ENCODE measurements around the gene SLC4A11.

Gene SLC4A11

GRCh38 chr20:3258429-3258828, 19.4 kb upstream of the SLC4A11 start:
- Mint-ChIP-seq H3K36me3 (ENCODE audit: low read depth) (peaks cover 100% of the 10 kb centered on the region), H3K9me3 (no peaks in the 10 kb centered on the region), H3K4me3 (no peak overlapping the region), H3K27me3 (no peaks in the 10 kb centered on the region), H3K27ac (no peak overlapping the region), H3K4me1 (ENCODE audit: low read depth) (no peaks in the 10 kb centered on the region)
- intact Hi-C loops (cut with micrococcal nuclease), result no loop called here

DNA sequence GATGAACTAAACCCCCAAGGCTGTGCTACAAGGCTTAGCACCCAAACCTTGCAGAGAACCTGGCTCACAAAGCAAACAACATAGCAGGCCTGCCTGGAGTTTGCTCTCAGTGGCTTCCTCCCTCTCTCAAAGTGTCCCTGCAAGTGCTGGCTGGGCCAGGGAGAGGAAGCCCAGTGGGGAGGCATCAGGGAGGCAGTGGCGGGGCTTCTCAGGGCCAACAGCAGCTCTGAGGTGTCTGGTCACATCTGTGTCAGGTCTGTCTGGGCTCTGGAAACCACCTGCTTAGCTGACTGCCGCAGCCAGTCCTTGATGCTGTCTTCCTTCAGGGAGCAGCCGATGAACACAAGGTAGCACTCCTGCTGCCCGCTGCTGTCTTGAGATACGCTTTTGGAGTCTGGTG, 16.7 kb upstream of the SLC4A11 start:
- intact Hi-C loops (cut with micrococcal nuclease), result no loop called here
- Mint-ChIP-seq H3K36me3 (ENCODE audit: low read depth) (peaks cover 100% of the 10 kb centered on the region), H3K4me3 (no peak overlapping the region), H3K4me1 (ENCODE audit: low read depth) (no peaks in the 10 kb centered on the region), H3K27me3 (peaks cover 17% of the 10 kb centered on the region), H3K27ac (no peak overlapping the region), H3K9me3 (no peaks in the 10 kb centered on the region)

DNA sequence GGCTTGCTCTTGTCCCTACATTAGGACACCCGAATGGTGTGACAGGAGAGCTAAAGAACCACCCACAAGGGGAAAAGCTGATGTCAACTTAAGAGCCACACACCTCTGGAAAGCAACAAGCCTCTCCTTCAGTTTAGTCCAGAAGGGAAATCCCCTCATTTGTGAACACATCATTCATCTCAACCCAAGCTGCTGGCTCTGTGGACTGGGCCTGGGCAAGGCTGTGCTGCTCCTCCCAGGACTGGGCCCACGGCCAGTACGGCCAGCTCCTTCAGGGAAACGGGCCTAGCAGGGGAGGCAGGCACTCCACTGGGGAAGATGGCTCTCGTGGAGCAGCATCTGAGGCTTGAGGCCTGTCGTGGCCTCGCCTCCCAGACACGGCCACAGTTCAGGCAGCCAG, 12.8 kb upstream of the SLC4A11 start:
- H3K4me3 Mint-ChIP-seq, result no peak overlapping the region
- no peak overlapping the region for H3K27ac Mint-ChIP-seq
- no peaks in the 10 kb centered on the region for H3K9me3 Mint-ChIP-seq
- H3K36me3 Mint-ChIP-seq (ENCODE audit: low read depth), result peaks cover 71% of the 10 kb centered on the region
- intact Hi-C loops (cut with micrococcal nuclease), result no loop called here
- H3K27me3 Mint-ChIP-seq, result peaks cover 50% of the 10 kb centered on the region
- peaks cover 21% of the 10 kb centered on the region for H3K4me1 Mint-ChIP-seq (ENCODE audit: low read depth)

DNA sequence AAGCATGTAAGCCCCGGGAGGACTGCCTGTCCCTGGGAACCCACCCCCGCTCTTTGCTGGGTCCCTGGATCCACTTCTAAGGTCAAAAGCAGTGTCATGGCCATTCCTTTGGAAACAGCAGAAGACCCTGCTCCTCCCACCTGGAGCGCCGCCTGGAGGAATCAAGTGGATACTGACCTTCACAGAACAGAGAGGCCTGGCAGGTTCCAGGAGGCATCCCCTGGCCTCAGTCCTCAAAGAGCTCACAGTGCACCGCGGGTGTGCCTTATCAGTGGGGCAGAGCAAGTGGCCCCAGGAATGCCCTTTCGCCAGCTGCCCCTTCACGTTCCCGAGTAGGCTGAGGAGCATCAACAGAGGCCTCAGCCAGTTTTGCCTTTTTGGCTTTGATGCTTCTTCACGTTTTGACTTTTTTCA, 11.1 kb upstream of the SLC4A11 start:
- no peak overlapping the region for H3K27ac Mint-ChIP-seq
- peaks cover 54% of the 10 kb centered on the region for H3K36me3 Mint-ChIP-seq (ENCODE audit: low read depth)
- intact Hi-C loops (cut with micrococcal nuclease), result no loop called here
- no peaks in the 10 kb centered on the region for H3K9me3 Mint-ChIP-seq
- H3K4me1 Mint-ChIP-seq (ENCODE audit: low read depth), result peaks cover 21% of the 10 kb centered on the region
- no peak overlapping the region for H3K4me3 Mint-ChIP-seq
- peaks cover 60% of the 10 kb centered on the region for H3K27me3 Mint-ChIP-seq

DNA sequence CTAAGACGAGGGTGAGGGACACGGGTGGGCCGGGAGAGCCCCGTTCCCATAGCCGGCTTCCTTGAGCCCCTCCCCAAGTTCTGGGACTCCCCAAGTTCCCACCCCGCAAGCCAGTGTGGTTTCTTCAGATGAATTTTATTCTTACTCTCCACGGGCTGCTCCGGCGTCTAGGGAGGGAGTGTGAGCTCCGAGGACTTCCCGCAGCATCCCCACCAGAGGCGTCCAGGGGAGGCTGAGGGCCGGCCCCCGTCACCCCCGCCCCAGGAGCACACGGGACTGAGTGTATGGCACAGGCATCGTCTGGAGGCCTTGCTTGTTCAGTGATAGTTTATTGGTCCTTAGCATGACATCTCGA, 10.0 kb upstream of the SLC4A11 start:
- peaks cover 70% of the 10 kb centered on the region for H3K27me3 Mint-ChIP-seq
- H3K4me3 Mint-ChIP-seq, result no peak overlapping the region
- H3K9me3 Mint-ChIP-seq, result no peaks in the 10 kb centered on the region
- H3K27ac Mint-ChIP-seq, result no peak overlapping the region
- H3K36me3 Mint-ChIP-seq (ENCODE audit: low read depth), result peaks cover 43% of the 10 kb centered on the region
- intact Hi-C loops (cut with micrococcal nuclease), result no loop called here
- peaks cover 21% of the 10 kb centered on the region for H3K4me1 Mint-ChIP-seq (ENCODE audit: low read depth)

GRCh38 chr20:3248167-3248992, 9.4 kb upstream of the SLC4A11 start:
- Mint-ChIP-seq H3K36me3 (ENCODE audit: low read depth) (peaks cover 37% of the 10 kb centered on the region), H3K9me3 (no peaks in the 10 kb centered on the region), H3K4me1 (ENCODE audit: low read depth) (peaks cover 21% of the 10 kb centered on the region), H3K27me3 (peaks cover 76% of the 10 kb centered on the region), H3K27ac (no peak overlapping the region), H3K4me3 (no peak overlapping the region)
- intact Hi-C loops (cut with micrococcal nuclease), result no loop called here

- Mint-ChIP-seq H3K4me3 (no peak overlapping the region), H3K27ac (no peak overlapping the region), H3K36me3 (ENCODE audit: low read depth) (peaks cover 29% of the 10 kb centered on the region), H3K9me3 (no peaks in the 10 kb centered on the region), H3K27me3 (peaks cover 82% of the 10 kb centered on the region), H3K4me1 (ENCODE audit: low read depth) (peaks cover 21% of the 10 kb centered on the region)
- intact Hi-C loops (cut with micrococcal nuclease), result no loop called here
Observed at GRCh38 chr20:3247638-3248037, 8.6 kb upstream of the SLC4A11 start.

- H3K27me3 Mint-ChIP-seq, result peaks cover 82% of the 10 kb centered on the region
- H3K4me3 Mint-ChIP-seq, result no peak overlapping the region
- H3K27ac Mint-ChIP-seq, result no peak overlapping the region
- H3K36me3 Mint-ChIP-seq (ENCODE audit: low read depth), result peaks cover 20% of the 10 kb centered on the region
- peaks cover 21% of the 10 kb centered on the region for H3K4me1 Mint-ChIP-seq (ENCODE audit: low read depth)
- intact Hi-C loops (cut with micrococcal nuclease), result no loop called here
- H3K9me3 Mint-ChIP-seq, result no peaks in the 10 kb centered on the region
Observed at GRCh38 chr20:3246682-3247081, 7.7 kb upstream of the SLC4A11 start.

- Mint-ChIP-seq H3K27me3 (peaks cover 84% of the 10 kb centered on the region), H3K9me3 (no peaks in the 10 kb centered on the region)
Observed at GRCh38 chr20:3245711-3246110, 6.7 kb upstream of the SLC4A11 start.

DNA sequence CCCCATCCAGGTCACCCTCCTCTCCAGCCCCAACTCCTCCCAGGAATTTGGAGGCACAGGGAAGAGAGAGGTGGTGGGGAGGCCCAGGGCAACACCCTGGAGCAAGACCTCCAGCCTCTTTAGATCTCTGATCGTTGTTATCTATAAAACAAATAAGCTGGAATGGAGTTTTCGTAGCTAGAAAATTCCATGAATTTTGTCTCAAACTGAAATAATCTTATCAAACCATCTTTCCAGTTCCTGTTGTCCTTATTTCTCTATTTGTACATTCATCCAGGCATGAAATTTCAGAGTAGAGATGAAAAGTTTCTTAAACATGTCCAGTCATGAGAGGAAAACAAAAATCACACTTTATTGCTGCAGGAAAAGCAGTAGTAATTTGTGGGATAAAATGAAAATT, 6.2 kb upstream of the SLC4A11 start:
- intact Hi-C loops (cut with micrococcal nuclease), result no loop called here
- Mint-ChIP-seq H3K4me1 (ENCODE audit: low read depth) (peaks cover 27% of the 10 kb centered on the region), H3K4me3 (no peak overlapping the region), H3K27me3 (peaks cover 84% of the 10 kb centered on the region), H3K27ac (no peak overlapping the region), H3K36me3 (ENCODE audit: low read depth) (peaks cover 5% of the 10 kb centered on the region), H3K9me3 (no peaks in the 10 kb centered on the region)

More at GRCh38 chr20:3245711-3246110, 6.7 kb upstream of the SLC4A11 start:
- Mint-ChIP-seq H3K27ac (no peak overlapping the region), H3K4me1 (ENCODE audit: low read depth) (peaks cover 27% of the 10 kb centered on the region), H3K36me3 (ENCODE audit: low read depth) (peaks cover 10% of the 10 kb centered on the region), H3K4me3 (no peak overlapping the region)
- intact Hi-C loops (cut with micrococcal nuclease), result no loop called here

GRCh38 chr20:3244613-3245012, 5.6 kb upstream of the SLC4A11 start:
- Mint-ChIP-seq H3K27ac (no peak overlapping the region), H3K4me3 (no peak overlapping the region), H3K4me1 (ENCODE audit: low read depth) (peaks cover 27% of the 10 kb centered on the region), H3K27me3 (peaks cover 84% of the 10 kb centered on the region), H3K36me3 (ENCODE audit: low read depth) (peaks cover 4% of the 10 kb centered on the region), H3K9me3 (no peaks in the 10 kb centered on the region)
- intact Hi-C loops (cut with micrococcal nuclease), result no loop called here

DNA sequence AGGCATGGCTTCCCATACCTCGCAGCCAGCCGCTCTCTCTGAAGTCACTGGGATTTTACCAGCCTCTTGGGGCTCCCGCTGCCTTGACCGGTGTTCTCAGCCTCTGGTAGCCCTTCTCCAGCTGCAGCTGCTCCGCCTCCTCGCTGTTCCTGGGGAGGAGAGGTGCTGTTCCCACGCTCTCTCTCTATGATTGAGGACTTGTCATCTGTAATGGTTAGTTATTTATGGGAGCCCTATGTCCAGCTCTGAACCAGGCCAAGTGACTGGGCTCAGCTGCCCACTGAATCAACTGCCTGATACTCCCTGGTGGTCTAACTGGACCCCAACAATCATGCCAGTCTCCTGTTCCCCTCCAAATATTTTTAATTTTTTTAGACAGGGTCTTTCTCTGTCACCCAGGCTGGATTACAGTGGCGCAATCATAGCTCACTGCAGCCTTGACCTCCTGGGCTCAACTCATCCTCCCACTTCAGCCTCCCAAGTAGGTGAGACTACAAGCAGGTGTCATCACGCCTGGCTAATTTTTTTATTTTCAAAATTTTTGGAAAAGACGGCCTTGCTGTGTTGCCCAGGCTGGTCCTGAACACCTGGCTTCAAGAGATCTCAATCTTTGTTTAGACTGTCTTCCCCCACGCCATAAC, 4.8 kb upstream of the SLC4A11 start:
- Mint-ChIP-seq H3K9me3 (no peaks in the 10 kb centered on the region), H3K4me1 (ENCODE audit: low read depth) (peaks cover 26% of the 10 kb centered on the region), H3K4me3 (no peak overlapping the region), H3K27ac (no peak overlapping the region), H3K36me3 (ENCODE audit: low read depth) (peaks cover 7% of the 10 kb centered on the region), H3K27me3 (peaks cover 81% of the 10 kb centered on the region)
- intact Hi-C loops (cut with micrococcal nuclease), result no loop called here

DNA sequence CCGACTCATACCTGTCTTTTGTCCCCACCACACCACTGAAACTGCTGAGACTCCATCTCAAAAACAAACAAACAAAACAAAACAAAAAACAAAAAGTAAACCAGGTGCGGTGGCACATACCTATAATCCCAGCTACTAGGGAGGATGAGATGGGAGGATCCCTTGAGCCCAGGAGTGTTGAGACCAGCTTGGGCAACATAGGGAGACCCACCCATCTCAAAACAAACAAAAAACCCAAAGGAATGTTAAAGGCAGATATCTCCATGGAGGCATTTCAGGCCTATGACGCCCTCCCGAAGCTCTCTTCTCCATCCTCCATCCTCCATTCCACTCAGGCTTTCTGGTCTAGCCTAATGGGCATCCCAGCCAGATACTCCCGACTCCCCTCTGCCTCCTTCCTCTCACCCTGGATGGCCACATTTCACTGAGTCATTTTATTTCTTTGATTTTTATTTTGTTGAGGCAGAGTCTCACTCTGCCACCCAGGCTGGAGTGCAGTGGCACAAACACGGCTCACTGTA, 3.2 kb upstream of the SLC4A11 start:
- peaks cover 80% of the 10 kb centered on the region for H3K27me3 Mint-ChIP-seq
- H3K4me3 Mint-ChIP-seq, result no peak overlapping the region
- H3K27ac Mint-ChIP-seq, result no peak overlapping the region
- no peaks in the 10 kb centered on the region for H3K9me3 Mint-ChIP-seq
- H3K4me1 Mint-ChIP-seq (ENCODE audit: low read depth), result peaks cover 24% of the 10 kb centered on the region
- intact Hi-C loops (cut with micrococcal nuclease), result no loop called here
- peaks cover 7% of the 10 kb centered on the region for H3K36me3 Mint-ChIP-seq (ENCODE audit: low read depth)

DNA sequence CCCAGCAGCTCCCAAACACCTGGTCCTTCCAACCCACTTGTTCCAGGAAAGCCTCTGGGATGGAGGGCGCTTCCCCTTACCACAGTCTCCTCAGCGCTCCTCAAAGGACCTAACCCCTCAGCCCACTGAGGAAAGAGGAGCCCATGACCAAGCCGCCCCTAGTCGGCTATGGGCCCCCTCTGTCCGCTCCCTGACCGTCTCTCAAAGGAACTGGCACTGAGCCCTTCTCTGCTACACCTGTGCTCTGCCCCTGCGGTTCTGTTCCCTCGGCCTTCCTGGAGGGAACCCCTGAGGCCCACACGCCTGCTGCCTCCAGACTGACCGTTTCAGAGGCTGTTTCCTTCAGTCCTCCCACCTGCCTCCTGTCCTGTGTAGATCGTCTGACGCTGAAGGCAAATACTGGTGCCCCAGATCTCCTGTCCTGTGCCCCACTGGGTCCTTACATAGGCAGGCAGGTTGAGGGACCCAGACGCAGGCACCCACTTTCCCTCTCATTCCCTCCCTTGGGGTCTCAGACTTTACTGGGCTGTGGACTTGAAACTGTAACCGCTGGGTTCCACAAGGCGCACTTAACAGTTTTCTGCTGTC, 1.9 kb upstream of the SLC4A11 start:
- intact Hi-C loops (cut with micrococcal nuclease), result no loop called here
- Mint-ChIP-seq H3K27ac (peak overlapping the region; percentile 30), H3K4me3 (no peak overlapping the region), H3K4me1 (ENCODE audit: low read depth) (peaks cover 30% of the 10 kb centered on the region), H3K9me3 (no peaks in the 10 kb centered on the region), H3K36me3 (ENCODE audit: low read depth) (peaks cover 7% of the 10 kb centered on the region), H3K27me3 (peaks cover 85% of the 10 kb centered on the region)

Measured in dendritic cell treated with granulocyte-macrophage colony-stimulating factor and Interleukin-4, amounts not matched to agents 40 ng/mL and 50 ng/mL, for 4 days (primary cell).